Small intestine (tissue), 7 donors: ENCODE measurements around the gene WDR43. TPM values are rescaled to one million over a fixed set of nuclear protein-coding genes. Genes with fewer than 3 reads are reported as not detected.
A peak's percentile ranks its signal among the peaks of the same experiment; 100 is the strongest.

Source experiments
- DNase-seq, 2 donors: peaks; one replicate each; pipeline versions ENCODE4 v3.0.0 to v3.0.0-alpha.2; 2013
- FAIRE-seq: peaks from 2 replicates; lab custom pipeline; 2012; peaks lifted over from hg19 to GRCh38; lab: Jason Lieb, UNC
- H3K27ac ChIP-seq, 3 donors: one replicate each; pipeline ENCODE4 v1.5.1; 2013; ENCODE audit warnings: low read length in 2 of 3, mild to moderate bottlenecking in 2 of 3, control low read depth in 1 of 3, inconsistent platforms in 1 of 3, low read depth in 1 of 3, moderate library complexity in 1 of 3
- H3K27me3 ChIP-seq, 3 donors: one replicate each; pipeline ENCODE4 v1.6.1; 2013; ENCODE audit warnings: low read length in 3 of 3, inconsistent platforms in 1 of 3; ENCODE audit not compliant: control insufficient read depth in 3 of 3, insufficient read depth in 3 of 3
- H3K36me3 ChIP-seq, 3 donors: one replicate each; pipeline ENCODE4 v1.6.1; 2013; ENCODE audit warnings: low read length in 3 of 3, inconsistent platforms in 1 of 3, low read depth in 1 of 3, mild to moderate bottlenecking in 1 of 3, moderate library complexity in 1 of 3; ENCODE audit not compliant: control insufficient read depth in 3 of 3, insufficient read depth in 2 of 3
- H3K4me1 ChIP-seq, 3 donors: one replicate each; pipeline ENCODE4 v1.6.1; 2013; ENCODE audit warnings: low read length in 2 of 3, inconsistent platforms in 1 of 3, low read depth in 1 of 3, mild to moderate bottlenecking in 1 of 3, moderate library complexity in 1 of 3; ENCODE audit not compliant: control insufficient read depth in 3 of 3, insufficient read depth in 2 of 3
- H3K4me3 ChIP-seq, 3 donors: one replicate each; pipeline ENCODE4 v1.5.1; 2013; ENCODE audit warnings: low read length in 3 of 3, control low read depth in 1 of 3, inconsistent platforms in 1 of 3, low read depth in 1 of 3, mild to moderate bottlenecking in 1 of 3, moderate library complexity in 1 of 3
- H3K9me3 ChIP-seq, 2 donors: one replicate each; pipeline ENCODE4 v1.6.1; 2013; ENCODE audit warnings: low read depth in 1 of 2, low read length in 1 of 2; ENCODE audit not compliant: control insufficient read depth in 2 of 2, insufficient read depth in 1 of 2
- WGBS, 3 donors: extraction: QIAGEN DNeasy Blood & Tissue Kit; methylation state at CpG; one replicate each; pipeline ENCODE4 v1.1.7; 2013; 5-methylcytosine and 5-hydroxymethylcytosine counted together
- polyA plus RNA-seq, 4 donors: library from polyadenylated mRNA; stranded (reverse) in 3 of 4; unstranded in 1 of 4; fragments of 200-250 nt in 3 of 4; fragments of 120-200 nt in 1 of 4; gene quantifications; one replicate each; pipeline versions ENCODE4 v1.2.1 to v1.2.3, GENCODE V29; 2013
- donor health status: healthy with polysubstance abuse.
- donor health status: control.
- donor health status: control.
- donor health status: Bipolar disorder and iron deficiency.
- donor health status: healthy.

The WDR43 gene
- polyA plus RNA-seq, 4 donors, result 10.5 to 31.4 (median 15.1) TPM

DNA sequence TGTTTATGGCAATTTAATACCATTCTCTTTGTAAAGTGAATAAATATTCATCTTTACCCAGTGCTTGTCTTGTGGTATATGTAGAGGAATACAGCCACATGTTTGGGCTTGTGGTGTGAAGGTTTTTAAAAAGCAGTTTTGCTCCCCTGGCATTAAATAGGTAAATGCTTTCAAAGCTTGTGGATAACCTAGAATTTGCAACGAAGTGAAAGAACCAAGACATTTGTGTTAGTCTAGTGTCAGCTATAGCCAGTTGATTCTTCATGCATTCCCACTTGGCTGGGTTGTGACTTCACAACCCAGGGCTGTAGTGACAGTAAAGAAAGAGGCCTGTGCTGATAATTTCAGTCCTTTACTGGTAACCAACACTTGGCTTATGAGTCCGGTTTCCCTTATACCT is 53.7 kb downstream of the WDR43 start:
- no peak for DNase-seq
- Histone ChIP-seq H3K27ac (no peak overlapping the region), H3K9me3 (peaks cover 0 to 17% of the 10 kb centered on the region in 2 donors), H3K27me3 (no peaks in the 10 kb centered on the region), H3K36me3 (peaks cover 3 to 15% (median 15%) of the 10 kb centered on the region in 3 donors), H3K4me1 (no peaks in the 10 kb centered on the region), H3K4me3 (no peak overlapping the region)
- WGBS, 3 donors, result 95 to 97% (median 97%) methylated on average over 2 of the region's 2 CpGs
- no peak for FAIRE-seq

DNA sequence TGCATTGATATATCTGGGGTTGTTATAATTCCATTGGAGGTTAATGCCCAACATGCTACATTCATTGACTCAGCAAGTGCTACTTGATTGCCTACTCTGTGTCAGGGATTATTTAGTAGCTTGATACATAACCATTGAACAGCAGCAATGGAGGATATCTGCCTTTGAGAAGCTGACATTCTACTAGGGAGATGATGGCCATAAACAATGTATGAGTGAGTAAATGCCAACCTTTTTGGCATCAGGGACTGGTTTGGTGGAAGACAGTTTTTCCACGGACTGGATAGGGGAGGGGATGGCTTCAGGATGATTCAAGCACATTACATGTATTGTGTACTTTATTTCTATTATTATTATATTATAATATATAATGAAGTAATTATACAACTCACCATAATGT is 54.7 kb downstream of the WDR43 start:
- WGBS, 3 donors, result 92 to 100% (median 96%) methylated on average over 1 of the region's 1 CpG
- DNase-seq, result no peak
- Histone ChIP-seq H3K36me3 (peaks cover 0 to 13% (median 10%) of the 10 kb centered on the region in 3 donors), H3K27me3 (no peaks in the 10 kb centered on the region), H3K27ac (no peak overlapping the region), H3K9me3 (peaks cover 0 to 17% of the 10 kb centered on the region in 2 donors), H3K4me1 (no peaks in the 10 kb centered on the region), H3K4me3 (no peak overlapping the region)
- no peak for FAIRE-seq

DNA sequence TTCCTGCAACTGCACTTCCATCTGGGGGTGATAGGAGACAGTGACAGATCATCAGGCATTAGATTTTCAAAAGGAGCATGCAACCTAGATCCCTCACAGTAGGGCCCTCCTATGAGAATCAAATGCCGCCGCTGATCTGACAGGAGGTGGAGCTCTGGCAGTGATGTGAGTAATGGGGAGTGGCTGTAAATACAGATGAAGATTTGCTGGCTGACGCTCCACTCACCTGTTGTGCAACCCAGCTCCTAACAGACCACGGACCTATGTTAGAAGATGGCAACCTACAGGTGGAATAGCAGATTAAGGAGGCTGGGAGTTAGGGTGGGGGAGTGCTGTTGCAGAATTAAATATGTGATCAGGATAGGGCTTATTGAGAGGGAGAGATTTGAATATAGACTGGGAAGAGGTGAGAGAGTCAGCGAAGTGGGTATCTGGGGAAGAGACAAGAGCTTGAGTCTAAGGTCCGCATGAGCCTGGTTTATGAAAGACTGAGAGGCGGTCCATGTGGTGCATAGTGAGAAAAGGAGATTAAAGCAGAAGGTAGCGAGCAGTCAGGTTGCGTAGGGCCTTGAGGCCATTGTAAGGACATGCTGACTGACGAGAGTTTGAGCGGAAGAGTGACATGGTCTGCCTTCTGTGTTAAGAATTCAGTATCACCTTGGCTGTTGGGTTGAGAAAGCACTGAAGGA is 55.3 kb downstream of the WDR43 start:
- Histone ChIP-seq H3K4me3 (no peak overlapping the region), H3K27me3 (no peaks in the 10 kb centered on the region), H3K36me3 (peaks cover 0 to 11% (median 10%) of the 10 kb centered on the region in 3 donors), H3K27ac (no peak overlapping the region), H3K4me1 (no peaks in the 10 kb centered on the region), H3K9me3 (peaks cover 0 to 17% of the 10 kb centered on the region in 2 donors)
- DNase-seq (no peak), FAIRE-seq (no peak)
- WGBS, 3 donors, result 87 to 89% (median 88%) methylated on average over 11 of the region's 11 CpGs

DNA sequence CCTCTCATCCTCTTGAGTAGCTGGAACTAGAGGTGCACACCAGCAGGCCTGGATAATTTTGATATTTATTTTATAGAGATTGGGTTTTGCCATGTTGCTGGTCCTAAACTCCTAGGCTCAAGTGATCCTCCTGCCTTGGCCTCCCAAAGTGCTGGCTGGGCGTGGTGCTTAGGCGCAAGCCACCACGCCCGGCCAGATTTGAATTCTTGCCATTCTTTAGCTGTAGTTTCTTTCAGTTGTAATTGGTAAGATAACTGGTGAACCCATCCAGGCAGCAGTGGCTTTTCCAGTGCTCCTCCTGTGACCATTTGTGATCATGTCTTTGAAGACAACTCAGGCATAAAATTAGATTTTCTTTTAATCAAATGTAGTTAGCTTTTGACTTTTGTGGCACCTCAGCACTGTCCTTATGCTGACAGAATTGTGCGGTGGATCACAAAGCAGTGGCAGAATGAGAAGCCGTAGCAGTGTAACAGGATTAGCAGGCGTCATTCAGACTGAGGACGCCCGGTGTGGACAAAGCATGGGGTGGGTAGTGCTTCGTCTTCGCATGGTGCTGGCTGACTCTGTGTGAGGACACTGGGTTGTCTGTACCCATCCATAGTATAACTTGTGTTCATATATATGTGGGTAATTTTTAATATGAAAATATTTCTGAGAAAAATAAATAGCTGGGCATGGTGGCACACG is 56.6 kb downstream of the WDR43 start:
- Histone ChIP-seq H3K9me3 (peaks cover 0 to 17% of the 10 kb centered on the region in 2 donors), H3K4me3 (no peak overlapping the region), H3K36me3 (peaks cover 0 to 7% (median 7%) of the 10 kb centered on the region in 3 donors), H3K4me1 (no peaks in the 10 kb centered on the region), H3K27me3 (peaks cover 0 to 2% (median 0%) of the 10 kb centered on the region in 3 donors), H3K27ac (peak overlapping the region in 1 of 3 donors; percentile 60)
- 94 to 96% (median 95%) methylated on average over 12 of the region's 12 CpGs for WGBS, 3 donors
- DNase-seq, result no peak
- FAIRE-seq, result no peak

DNA sequence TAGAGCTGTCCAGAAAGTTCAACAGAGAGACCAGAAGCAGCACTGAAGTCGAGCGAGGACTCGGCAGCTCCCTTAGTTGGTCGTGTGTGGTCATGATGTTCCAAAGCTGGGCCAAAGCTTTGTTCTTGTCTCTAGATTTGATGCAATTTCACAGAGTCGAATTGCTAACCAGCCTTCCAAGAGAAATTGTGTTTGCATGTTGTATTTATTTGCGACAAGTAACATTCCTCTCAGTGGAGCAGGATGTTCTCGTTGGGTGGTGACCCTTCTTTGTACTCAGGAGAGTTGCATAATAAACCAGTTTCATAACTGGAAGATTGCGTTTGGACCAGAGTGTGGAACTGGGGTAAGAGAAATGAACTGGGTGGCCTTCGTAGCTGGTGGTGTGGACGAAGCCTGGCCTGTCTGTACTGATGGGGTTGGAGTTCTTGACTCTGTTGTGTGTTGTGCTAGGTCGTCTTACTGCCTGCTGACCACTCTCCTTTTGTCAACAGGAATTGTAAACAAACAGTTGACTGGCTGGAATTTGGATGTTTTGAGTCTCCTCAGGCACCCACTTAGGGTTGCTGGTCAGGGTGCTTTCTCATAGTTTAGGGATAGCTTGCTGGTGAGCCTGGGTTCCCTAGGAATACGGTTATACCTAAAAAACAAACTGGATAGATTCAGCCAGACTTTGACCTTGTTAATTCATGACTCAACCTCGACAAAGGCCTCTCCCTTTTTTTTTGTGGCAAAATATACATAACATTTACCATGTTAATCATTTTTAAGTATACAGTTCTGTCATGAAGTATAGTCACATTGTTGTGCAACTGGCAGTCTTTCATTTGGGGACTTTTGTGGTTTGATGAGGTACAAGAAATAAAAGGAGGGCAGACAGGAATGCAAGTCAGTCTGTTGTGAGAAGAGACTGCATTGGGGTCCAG is 57.7 kb downstream of the WDR43 start:
- peak; percentile 31 to 34 for DNase-seq
- 66 to 69% (median 68%) methylated on average over 13 of the region's 13 CpGs for WGBS, 3 donors
- Histone ChIP-seq H3K27me3 (peaks cover 0 to 2% (median 0%) of the 10 kb centered on the region in 3 donors), H3K9me3 (peaks cover 0 to 17% of the 10 kb centered on the region in 2 donors), H3K36me3 (peaks cover 0 to 7% (median 5%) of the 10 kb centered on the region in 3 donors), H3K4me1 (no peaks in the 10 kb centered on the region), H3K27ac (peak overlapping the region in 1 of 3 donors; percentile 65), H3K4me3 (no peak overlapping the region)
- no peak for FAIRE-seq

DNA sequence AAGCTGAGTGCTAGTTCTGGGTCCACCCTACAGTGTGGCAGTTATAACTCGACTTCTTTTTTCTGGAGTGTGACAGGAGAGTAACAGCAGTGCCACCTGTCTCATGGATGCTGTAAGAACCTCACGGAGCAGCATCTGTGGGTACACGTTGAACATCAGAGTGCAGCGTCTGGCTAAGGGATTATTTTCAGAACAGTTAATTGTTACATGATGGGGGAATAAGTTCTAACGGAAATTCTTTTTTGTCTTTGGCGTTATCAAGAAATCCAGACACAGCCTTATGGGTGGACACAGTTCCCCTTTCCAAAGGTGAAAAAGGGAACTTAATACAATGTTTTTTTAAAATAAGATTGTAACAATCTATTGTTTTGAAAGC is 58.4 kb downstream of the WDR43 start:
- Histone ChIP-seq H3K27ac (peak overlapping the region in 1 of 3 donors; percentile 65), H3K4me1 (no peaks in the 10 kb centered on the region), H3K4me3 (no peak overlapping the region), H3K36me3 (peaks cover 0 to 6% (median 5%) of the 10 kb centered on the region in 3 donors), H3K27me3 (peaks cover 0 to 2% (median 0%) of the 10 kb centered on the region in 3 donors), H3K9me3 (peaks cover 0 to 17% of the 10 kb centered on the region in 2 donors)
- 42 to 50% (median 42%) methylated on average over 6 of the region's 6 CpGs for WGBS, 3 donors
- DNase-seq (peak in 1 of 2 donors; percentile 9), FAIRE-seq (no peak)

DNA sequence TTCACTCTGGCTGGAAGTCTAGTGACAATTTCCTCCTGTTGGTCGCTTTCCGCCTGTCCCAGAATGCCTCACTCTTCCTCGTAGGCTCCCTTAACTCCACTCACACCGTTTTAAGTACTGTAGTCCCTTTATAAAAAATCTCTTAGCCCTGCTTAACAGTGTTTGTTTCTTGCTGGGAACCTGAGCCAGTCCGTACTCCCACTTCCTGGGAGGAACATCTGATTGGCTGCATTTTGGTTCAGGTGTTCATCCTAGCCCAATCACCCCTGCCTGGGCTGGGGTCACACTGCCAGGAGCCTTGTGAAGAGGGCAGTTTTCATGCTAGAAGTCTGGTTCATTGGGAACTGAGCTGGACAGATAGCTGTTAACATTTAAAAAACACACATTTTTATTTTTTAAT is 61.0 kb downstream of the WDR43 start:
- WGBS, 3 donors, result 37 to 55% (median 49%) methylated on average over 5 of the region's 5 CpGs
- no peaks in the 10 kb centered on the region for H3K36me3 ChIP-seq
- FAIRE-seq (no peak), DNase-seq (no peak)
- no peaks in the 10 kb centered on the region for H3K4me1 ChIP-seq
- H3K4me3 ChIP-seq, result no peak overlapping the region
- H3K9me3 ChIP-seq, result peaks cover 0 to under 1% of the 10 kb centered on the region in 2 donors
- H3K27ac ChIP-seq, result no peak overlapping the region
- H3K27me3 ChIP-seq, result peaks cover 0 to 2% (median 0%) of the 10 kb centered on the region in 3 donors

DNA sequence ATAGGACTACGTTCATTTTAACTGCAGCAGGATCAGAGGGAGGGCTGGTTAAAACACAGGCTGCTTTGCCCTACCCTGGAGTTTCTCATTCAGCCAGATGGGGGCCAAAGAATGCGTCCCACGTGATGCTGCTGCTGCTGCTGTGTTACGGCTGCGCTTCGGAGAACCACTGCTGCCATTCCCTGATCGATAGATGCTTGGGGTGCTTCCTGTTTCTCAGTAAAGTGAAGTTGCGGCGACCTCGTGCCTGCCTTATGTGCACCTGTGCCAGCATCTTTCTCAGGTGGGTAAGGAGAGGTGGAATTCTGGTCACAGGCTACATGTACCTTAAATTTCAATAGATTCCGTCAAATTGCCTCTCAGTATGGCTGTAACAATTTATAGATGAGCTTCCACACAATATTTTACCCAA is 62.0 kb downstream of the WDR43 start:
- no peak overlapping the region for H3K4me3 ChIP-seq
- WGBS, 3 donors, result 18 to 31% (median 22%) methylated on average over 11 of the region's 11 CpGs
- peak in 1 of 2 donors; percentile 26 for DNase-seq
- no peak overlapping the region for H3K27ac ChIP-seq
- no peaks in the 10 kb centered on the region for H3K36me3 ChIP-seq
- H3K9me3 ChIP-seq, result no peaks in the 10 kb centered on the region
- FAIRE-seq, result no peak
- no peaks in the 10 kb centered on the region for H3K4me1 ChIP-seq
- H3K27me3 ChIP-seq, result peaks cover 0 to 2% (median 0%) of the 10 kb centered on the region in 3 donors
